IMR-90 (cell line): ENCODE results near the gene COPS2. TPM values are rescaled to one million over a fixed set of nuclear protein-coding genes. Genes with fewer than 3 reads are reported as not detected.
A peak's percentile ranks its signal among the peaks of the same experiment; 100 is the strongest.

ENCODE experiments used
- ATAC-seq: fragments of 200-7000 bp; cut with Tn5 transposase; 2 replicates; pipeline ENCODE4 v1.9.1; 2020; ENCODE audit warnings: low read depth, mild to moderate bottlenecking, moderate library complexity
- BruUV-seq: library from RNA; stranded (reverse); fragments of 400-500 nt; replicated peaks from 2 replicates; lab custom pipeline; 2021; lab: Mats Ljungman, UMichigan
- CTCF ChIA-PET: fragments of 300-600 bp; formaldehyde crosslinking; extraction: SDS; loops from one replicate; lab custom pipeline; 2021; ENCODE audit warnings: antibody characterized with exemption; lab: Yijun Ruan, JAX
- POLR2A ChIA-PET: fragments of 300-600 bp; sonication (Branson Sonifier 250); formaldehyde crosslinking; loops from one replicate; lab custom pipeline; 2022; ENCODE audit warnings: antibody characterized with exemption; ENCODE audit not compliant: unreplicated experiment; lab: Charles Lee
- DNase-seq: peaks from one replicate; pipeline ENCODE4 v3.0.0; 2013
- H2AFZ ChIP-seq: replicated peaks from 2 replicates; pipeline ENCODE3; 2013; ENCODE audit warnings: low read length, mild to moderate bottlenecking; ENCODE audit not compliant: poor library complexity
- H2AK5ac ChIP-seq: 2 replicates; pipeline ENCODE4 v1.6.1; 2013; ENCODE audit warnings: low read depth, low read length, inconsistent platforms
- H2AK9ac ChIP-seq: replicated peaks from 2 replicates; pipeline ENCODE3; 2013; ENCODE audit warnings: mild to moderate bottlenecking, low read depth, low read length, moderate library complexity; ENCODE audit not compliant: poor library complexity
- H2BK120ac ChIP-seq: 2 replicates; pipeline ENCODE4 v1.6.1; 2013; ENCODE audit warnings: low read depth, low read length, inconsistent platforms
- H2BK15ac ChIP-seq: 3 replicates; pipeline ENCODE4 v1.6.1; 2013; ENCODE audit warnings: low read depth, low read length, inconsistent platforms
- H2BK20ac ChIP-seq: 2 replicates; pipeline ENCODE4 v1.6.1; 2013; ENCODE audit warnings: low read depth, mild to moderate bottlenecking, inconsistent platforms, low read length, moderate library complexity
- H2BK5ac ChIP-seq: 2 replicates; pipeline ENCODE4 v1.6.1; 2013; ENCODE audit warnings: mild to moderate bottlenecking, low read depth, low read length, inconsistent platforms; ENCODE audit not compliant: poor library complexity, severe bottlenecking
- H3K14ac ChIP-seq: replicated peaks from 2 replicates; pipeline ENCODE4 v1.6.1; 2013; ENCODE audit warnings: low read depth, low read length, inconsistent platforms
- H3K18ac ChIP-seq: 2 replicates; pipeline ENCODE4 v1.6.1; 2013; ENCODE audit warnings: low read depth, low read length, control low read depth
- H3K23ac ChIP-seq: 2 replicates; pipeline ENCODE4 v1.6.1; 2013; ENCODE audit warnings: low read depth, low read length, inconsistent platforms
- H3K27ac ChIP-seq: 2 replicates; pipeline ENCODE4 v1.5.1; 2013; ENCODE audit warnings: mild to moderate bottlenecking, control low read depth, low read length; ENCODE audit not compliant: insufficient read depth
- H3K27me3 ChIP-seq: 2 replicates; pipeline ENCODE4 v1.6.1; 2013; ENCODE audit warnings: low read length; ENCODE audit not compliant: control insufficient read depth, insufficient read depth
- H3K36me3 ChIP-seq: 2 replicates; pipeline ENCODE4 v1.6.1; 2013; ENCODE audit warnings: low read length, mixed read lengths; ENCODE audit not compliant: control insufficient read depth, insufficient read depth
- H3K4ac ChIP-seq: 2 replicates; pipeline ENCODE4 v1.6.1; 2013; ENCODE audit warnings: low read depth, low read length, inconsistent platforms
- H3K4me1 ChIP-seq: 2 replicates; pipeline ENCODE4 v1.6.1; 2013; ENCODE audit warnings: low read length, mixed read lengths; ENCODE audit not compliant: control insufficient read depth, insufficient read depth
- H3K4me2 ChIP-seq: 2 replicates; pipeline ENCODE4 v1.6.1; 2013; ENCODE audit warnings: low read depth, mild to moderate bottlenecking, control low read depth, low read length, moderate library complexity
- H3K4me3 ChIP-seq: 2 replicates; pipeline ENCODE4 v1.5.1; 2013; ENCODE audit warnings: low read depth, mild to moderate bottlenecking, control low read depth, low read length, moderate library complexity; ENCODE audit not compliant: insufficient read depth
- H3K56ac ChIP-seq: 2 replicates; pipeline ENCODE4 v1.6.1; 2013; ENCODE audit warnings: low read length, inconsistent platforms; ENCODE audit not compliant: insufficient read depth; ENCODE audit errors: extremely low read depth
- H3K79me1 ChIP-seq, 2 experiments: 2 replicates each; pipeline ENCODE4 v1.6.1; 2013; ENCODE audit warnings: low read length in 2 of 2, inconsistent platforms in 1 of 2, low read depth in 1 of 2
- H3K9ac ChIP-seq: 2 replicates; pipeline ENCODE4 v1.6.1; 2013; ENCODE audit warnings: low read depth, low read length, control low read depth
- H3K9me1 ChIP-seq: 2 replicates; pipeline ENCODE4 v1.6.1; 2013; ENCODE audit warnings: low read length, inconsistent platforms; ENCODE audit not compliant: insufficient read depth
- H3K9me3 ChIP-seq: 2 replicates; pipeline ENCODE4 v1.6.1; 2013; ENCODE audit warnings: low read length; ENCODE audit not compliant: control insufficient read depth, insufficient read depth
- H4K20me1 ChIP-seq: 2 replicates; pipeline ENCODE4 v1.6.1; 2013; ENCODE audit warnings: low read length, inconsistent platforms; ENCODE audit not compliant: insufficient read depth
- H4K5ac ChIP-seq: 2 replicates; pipeline ENCODE4 v1.6.1; 2013; ENCODE audit warnings: mild to moderate bottlenecking, low read depth, low read length, control low read depth
- H4K8ac ChIP-seq, 2 experiments: 2 replicates each; pipeline ENCODE4 v1.6.1; 2013; ENCODE audit warnings: low read depth in 2 of 2, low read length in 2 of 2, control low read depth in 1 of 2, inconsistent platforms in 1 of 2
- H4K91ac ChIP-seq: 2 replicates; pipeline ENCODE4 v1.6.1; 2013; ENCODE audit warnings: low read depth, low read length, inconsistent platforms; ENCODE audit not compliant: insufficient read depth
- BHLHE40 ChIP-seq: fragments of 150-350 bp; IDR thresholded peaks from 2 replicates; pipeline ENCODE4 v1.6.1; 2016; ENCODE audit warnings: mild to moderate bottlenecking, low read depth, low read length
- CEBPB ChIP-seq: IDR thresholded peaks from 2 replicates; pipeline ENCODE4 v1.6.1; 2012; ENCODE audit warnings: low read depth, low read length, improper control_type of control experiment
- CHD1 ChIP-seq: IDR thresholded peaks from 2 replicates; pipeline ENCODE4 v1.6.1; 2012; ENCODE audit warnings: low read depth, low read length, improper control_type of control experiment
- CTCF ChIP-seq: conservative IDR thresholded peaks from 2 replicates; pipeline ENCODE4 v1.5.1; 2012; ENCODE audit warnings: mild to moderate bottlenecking, low read depth, low read length, improper control_type of control experiment
- ELK1 ChIP-seq: fragments of 150-350 bp; IDR thresholded peaks from 2 replicates; pipeline ENCODE4 v1.6.1; 2016; ENCODE audit warnings: low read depth, mild to moderate bottlenecking, low read length, moderate library complexity, borderline replicate concordance
- FOS ChIP-seq: fragments of 150-350 bp; IDR thresholded peaks from 2 replicates; pipeline ENCODE4 v1.6.1; 2016; ENCODE audit warnings: low read depth, low read length
- MAFK ChIP-seq: IDR thresholded peaks from 2 replicates; pipeline ENCODE4 v1.6.1; 2012; ENCODE audit warnings: low read depth, low read length, improper control_type of control experiment
- MAZ ChIP-seq: IDR thresholded peaks from 2 replicates; pipeline ENCODE4 v1.6.1; 2012; ENCODE audit warnings: low read depth, mild to moderate bottlenecking, low read length, improper control_type of control experiment, moderate library complexity, borderline replicate concordance
- NFE2L2 ChIP-seq: fragments of 150-350 bp; IDR thresholded peaks from 2 replicates; pipeline ENCODE4 v1.6.1; 2016; ENCODE audit warnings: low read depth, mild to moderate bottlenecking, low read length
- POLR2A ChIP-seq: IDR thresholded peaks from 2 replicates; pipeline ENCODE4 v1.6.1; 2012; ENCODE audit warnings: mild to moderate bottlenecking, low read depth, low read length
- RAD21 ChIP-seq: IDR thresholded peaks from 2 replicates; pipeline ENCODE4 v1.6.1; 2012; ENCODE audit warnings: low read length, improper control_type of control experiment
- RCOR1 ChIP-seq: IDR thresholded peaks from 2 replicates; pipeline ENCODE4 v1.6.1; 2012; ENCODE audit warnings: mild to moderate bottlenecking, low read length, improper control_type of control experiment; ENCODE audit not compliant: insufficient replicate concordance
- RFX5 ChIP-seq: IDR thresholded peaks from 2 replicates; pipeline ENCODE4 v1.8.0; 2012; ENCODE audit warnings: low read depth, mild to moderate bottlenecking, low read length, moderate library complexity
- SMC3 ChIP-seq: fragments of 150-350 bp; IDR thresholded peaks from 2 replicates; pipeline ENCODE4 v1.6.1; 2016; ENCODE audit warnings: low read depth, mild to moderate bottlenecking, antibody characterized with exemption, low read length, moderate library complexity
- USF2 ChIP-seq: fragments of 150-350 bp; IDR thresholded peaks from 2 replicates; pipeline ENCODE4 v1.6.1; 2017; ENCODE audit warnings: mild to moderate bottlenecking, antibody characterized with exemption, low read length, low read depth
- WGBS, 2 experiments: methylation state at CpG; one replicate each; pipeline versions ENCODE4 v1.1.5 to v1.1.7; 2013; ENCODE audit warnings: missing lambda C conversion rate in 2 of 2; ENCODE audit not compliant: insufficient read length in 1 of 2; ENCODE audit errors: extremely low coverage in 2 of 2; 5-methylcytosine and 5-hydroxymethylcytosine counted together
- dilution Hi-C: fragments of 300-500 bp; cut with HindIII; formaldehyde crosslinking; loops from one replicate; pipeline ENCODE4 v1.14.3; 2018; ENCODE audit warnings: low sequenced_read_pairs; ENCODE audit not compliant: unreplicated experiment
- in situ Hi-C: fragments of 300-500 bp; cut with MboI; formaldehyde crosslinking; loops from 3 replicates; pipeline ENCODE4 v1.14.3; 2019; ENCODE audit warnings: low sequenced_read_pairs, inconsistent platforms, mixed read lengths
- intact Hi-C: fragments of 100-400 bp; cut with micrococcal nuclease; formaldehyde crosslinking; loops from 2 replicates; pipeline ENCODE4 v1.10.0; 2022
- polyA plus RNA-seq, 3 experiments: library from polyadenylated mRNA; depleted of rRNA; stranded (reverse); fragments of >200 nt; gene quantifications; 2 replicates each; pipeline ENCODE4 v1.2.3, GENCODE V29; 2012; ENCODE audit warnings: low replicate concordance in 1 of 3
- total RNA-seq: library from RNA; depleted of rRNA; stranded (reverse); fragments of >200 nt; gene quantifications from 2 replicates; pipeline ENCODE4 v1.2.3, GENCODE V29; 2012

COPS2 gene
- total and polyA plus RNA-seq, 2 of the 4 experiments (the other 2 are of a cell fraction), result 54.6 to 75.6 TPM

DNA sequence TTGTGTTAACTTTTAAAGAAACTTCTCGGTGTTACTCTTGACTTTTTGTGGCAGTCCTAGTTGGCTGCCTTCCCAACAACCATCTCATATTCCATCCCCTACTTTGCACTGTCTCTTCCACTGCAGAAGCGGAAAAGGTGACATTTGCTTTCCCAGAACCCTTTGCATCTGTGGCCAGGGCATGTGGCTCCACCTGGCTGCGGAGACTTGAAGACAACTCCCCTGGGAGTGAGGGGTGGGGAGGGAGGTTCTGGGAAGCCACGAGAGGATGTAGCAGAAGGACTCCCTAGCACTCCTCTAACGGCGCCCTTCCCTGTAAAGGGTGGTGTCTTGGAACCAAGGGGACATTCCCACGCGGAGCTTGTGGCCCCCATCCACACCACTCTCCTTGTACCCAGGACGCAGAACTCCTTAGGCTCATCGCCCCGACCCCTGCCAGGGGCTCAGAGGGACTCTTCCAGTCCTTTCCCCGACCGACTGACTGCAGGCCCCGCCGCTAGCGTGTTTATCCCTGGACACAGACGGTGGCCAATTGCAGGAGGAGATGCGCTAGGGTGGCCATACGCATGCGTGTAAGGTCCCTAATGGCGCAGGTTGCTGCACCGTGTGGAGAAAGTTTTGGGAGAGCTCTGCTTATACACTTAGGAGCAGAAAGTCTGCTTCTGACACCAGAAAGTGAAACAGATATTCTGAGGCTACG is 75.9 kb downstream of the COPS2 start:
- no peaks in the 10 kb centered on the region for H3K27me3 ChIP-seq
- H2AK5ac ChIP-seq, result peak overlapping the region; percentile 51; the same call in 1 of the 2 replicates
- H3K9ac ChIP-seq, result no peak overlapping the region
- no peak overlapping the region for H2AFZ ChIP-seq
- BruUV-seq, result no TSS peak
- no peak overlapping the region for H3K4ac ChIP-seq
- no peak overlapping the region for H3K27ac ChIP-seq
- peaks cover 13% of the 10 kb centered on the region for H3K4me1 ChIP-seq
- no peaks in the 10 kb centered on the region for H3K36me3 ChIP-seq
- H2BK120ac ChIP-seq, result no peak overlapping the region
- no peak overlapping the region for H3K18ac ChIP-seq
- ATAC-seq, result no peak
- 99% methylated on average over 10 of the region's 23 CpGs; no CpG with 5 or more reads in 1 of the 2 experiments for WGBS, 2 experiments
- 0 out of 3 replicates have a peak overlapping the region, but pooled peaks have one; percentile 11 for H2BK15ac ChIP-seq
- no peak overlapping the region for H2AK9ac ChIP-seq
- peaks cover 13% of the 10 kb centered on the region; the same call in 1 of the 2 replicates for H3K9me1 ChIP-seq
- in situ Hi-C loops (no loop called here), dilution Hi-C loops (no loop called here), intact Hi-C loops (loop anchor here (5.0 kb wide), 1 partner anchor 32 kb away; the partner anchor contains the start of gene SECISBP2L)
- no peak overlapping the region for H3K56ac ChIP-seq
- H4K20me1 ChIP-seq, result no peaks in the 10 kb centered on the region
- H2BK5ac ChIP-seq, result no peak overlapping the region
- ChIA-PET CTCF (no interaction called here), POLR2A (no interaction called here)
- no peak overlapping the region for H4K5ac ChIP-seq
- no peaks in the 10 kb centered on the region for H3K9me3 ChIP-seq
- H3K4me2 ChIP-seq, result no peak overlapping the region
- H3K23ac ChIP-seq, result no peak overlapping the region
- H2BK20ac ChIP-seq, result no peak overlapping the region
- H3K79me1 ChIP-seq, result no peaks in the 10 kb centered on the region; a peak in 1 of 4 replicates
- H4K91ac ChIP-seq, result no peak overlapping the region; the same call in 1 of the 2 replicates
- H4K8ac ChIP-seq, result no peak overlapping the region
- H3K4me3 ChIP-seq, result no peak overlapping the region
- DNase-seq, result no peak
- no peak overlapping the region for H3K14ac ChIP-seq
- TF ChIP-seq CEBPB, result no peak
- no peak for TF ChIP-seq NFE2L2
- no peak for TF ChIP-seq RAD21
- no peak for TF ChIP-seq ELK1
- no peak for TF ChIP-seq POLR2A
- TF ChIP-seq BHLHE40, result no peak
- TF ChIP-seq SMC3, result no peak
- TF ChIP-seq CHD1, result no peak
- no peak for TF ChIP-seq MAFK
- no peak for TF ChIP-seq CTCF
- TF ChIP-seq MAZ, result no peak
- TF ChIP-seq RFX5, result no peak
- no peak for TF ChIP-seq USF2
- no peak for TF ChIP-seq RCOR1
- TF ChIP-seq FOS, result no peak
